ENCODE results near the gene SLX1A. TPM values are rescaled to one million over a fixed set of nuclear protein-coding genes. Genes with fewer than 3 reads are reported as not detected.
A peak's percentile ranks its signal among the peaks of the same experiment; 100 is the strongest.
"Not testable (repeated sequence)": the region's sequence is repeated elsewhere in the genome, so short reads cannot be mapped to it uniquely, and the experiment has no call there.

SLX1A gene
- total and polyA plus RNA-seq, 4 experiments from 2014 or later = 44.5 to 65.6 (median 59.1) TPM

DNA sequence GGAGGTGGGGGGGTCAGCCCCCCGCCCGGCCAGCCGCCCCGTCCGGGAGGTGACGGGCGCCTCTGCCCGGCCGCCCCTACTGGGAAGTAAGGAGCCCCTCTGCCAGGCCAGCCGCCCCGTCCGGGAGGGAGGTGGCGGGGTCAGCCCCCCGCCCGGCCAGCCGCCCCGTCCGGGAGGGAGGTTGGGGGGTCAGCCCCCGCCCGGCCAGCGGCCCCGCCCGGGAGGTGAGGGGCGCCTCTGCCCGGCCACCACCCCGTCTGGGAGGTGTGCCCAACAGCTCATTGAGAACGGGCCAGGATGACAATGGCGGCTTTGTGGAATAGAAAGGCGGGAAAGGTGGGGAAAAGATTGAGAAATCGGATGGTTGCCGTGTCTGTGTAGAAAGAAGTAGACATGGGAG lies 23.5 kb upstream of the SLX1A start:
- intact Hi-C loops (cut with micrococcal nuclease); H3K4me3 ChIP-seq (ENCODE audit: low read length in 2 of 2); H3K9me3 Mint-ChIP-seq; H3K36me3 ChIP-seq (ENCODE audit: insufficient read depth, low read length); H3K4me3 Mint-ChIP-seq; DNase-seq; CTCF ChIA-PET (ENCODE audit: partially characterized antibody); H3K27me3 Mint-ChIP-seq; H3K36me3 Mint-ChIP-seq; H3K9me3 ChIP-seq (ENCODE audit: control insufficient read depth in 1 of 2, low read length in 2 of 2); POLR2A ChIA-PET (ENCODE audit: partially characterized antibody); H3K27me3 ChIP-seq (ENCODE audit: insufficient read depth, low read length); H3K27ac ChIP-seq (ENCODE audit: low read depth, low read length); H3K27ac Mint-ChIP-seq: not testable (repeated sequence)
- H3K4me1 ChIP-seq (ENCODE audit: insufficient read depth, low read length) = peaks cover 11% of the 10 kb centered on the region
- H3K4me1 Mint-ChIP-seq = peaks cover 13 to 21% (median 17%) of the 10 kb centered on the region in 4 donors

DNA sequence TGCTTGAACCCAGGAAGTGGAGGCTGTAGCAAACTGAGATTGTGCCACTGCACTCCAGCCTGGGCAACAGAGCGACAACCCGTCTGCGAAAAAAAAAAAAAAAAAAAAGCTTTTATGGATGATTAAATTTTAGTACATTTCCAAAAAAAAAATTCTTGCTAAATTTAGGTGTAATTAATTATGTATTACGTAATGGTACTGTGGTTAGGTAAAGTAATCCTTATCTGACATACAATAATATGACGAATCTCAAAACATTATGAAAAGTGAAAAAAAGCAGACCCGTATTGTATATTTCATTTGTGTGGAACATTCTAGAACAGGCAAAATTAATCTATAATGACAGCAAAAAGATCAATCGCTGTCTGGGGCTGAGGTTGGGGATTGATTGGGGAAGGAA lies 20.6 kb upstream of the SLX1A start:
- Mint-ChIP-seq H3K4me3 (no peak overlapping the region), H3K27ac (no peak overlapping the region), H3K9me3 (no peaks in the 10 kb centered on the region), H3K4me1 (peaks cover 0 to 2% (median under 1%) of the 10 kb centered on the region in 4 donors), H3K36me3 (no peaks in the 10 kb centered on the region), H3K27me3 (no peaks in the 10 kb centered on the region)
- DNase-seq = no peak
- H3K9me3 ChIP-seq (ENCODE audit: control insufficient read depth in 1 of 2, low read length in 2 of 2) = no peaks in the 10 kb centered on the region
- H3K4me1 ChIP-seq (ENCODE audit: insufficient read depth, low read length) = no peaks in the 10 kb centered on the region
- no peak overlapping the region for H3K27ac ChIP-seq (ENCODE audit: low read depth, low read length)
- no peak overlapping the region for H3K4me3 ChIP-seq (ENCODE audit: low read length in 2 of 2)
- POLR2A ChIA-PET (ENCODE audit: partially characterized antibody) = no interaction called here
- H3K36me3 ChIP-seq (ENCODE audit: insufficient read depth, low read length) = no peaks in the 10 kb centered on the region
- CTCF ChIA-PET (ENCODE audit: partially characterized antibody) = no interaction called here
- no peaks in the 10 kb centered on the region for H3K27me3 ChIP-seq (ENCODE audit: insufficient read depth, low read length)
- intact Hi-C loops (cut with micrococcal nuclease) = no loop called here

DNA sequence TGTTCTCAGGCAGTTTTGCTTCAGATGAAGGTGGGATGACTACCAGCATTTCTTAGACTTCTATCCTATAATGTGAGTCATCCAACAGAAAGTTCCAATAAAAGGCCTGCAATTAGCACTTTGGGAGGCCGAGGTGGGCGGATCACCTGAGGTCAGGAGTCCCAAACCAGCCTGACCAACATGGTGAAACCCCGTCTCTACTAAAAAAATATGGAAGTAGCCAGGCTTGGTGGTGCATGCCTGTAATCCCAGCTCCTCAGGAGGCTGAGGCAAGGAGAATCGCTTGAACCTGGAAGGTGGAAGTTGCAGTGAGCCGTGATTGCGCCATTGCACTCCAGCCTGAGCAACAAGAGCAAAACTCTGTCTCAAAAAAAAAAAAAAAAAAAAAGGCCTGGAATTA lies 16.8 kb upstream of the SLX1A start:
- H3K4me1 ChIP-seq (ENCODE audit: insufficient read depth, low read length); H3K4me3 ChIP-seq (ENCODE audit: low read length in 2 of 2); H3K27ac ChIP-seq (ENCODE audit: low read depth, low read length); H3K36me3 Mint-ChIP-seq; H3K4me3 Mint-ChIP-seq; H3K27me3 ChIP-seq (ENCODE audit: insufficient read depth, low read length); H3K27me3 Mint-ChIP-seq; H3K36me3 ChIP-seq (ENCODE audit: insufficient read depth, low read length); H3K27ac Mint-ChIP-seq; H3K9me3 Mint-ChIP-seq; intact Hi-C loops (cut with micrococcal nuclease); DNase-seq; H3K9me3 ChIP-seq (ENCODE audit: control insufficient read depth in 1 of 2, low read length in 2 of 2); H3K4me1 Mint-ChIP-seq: not testable (repeated sequence)
- CTCF ChIA-PET (ENCODE audit: partially characterized antibody) = interaction anchor here (0.7 kb wide), 1 partner anchor 13 kb away, joined by 4 read pairs; no protein-coding TSS in a partner anchor
- POLR2A ChIA-PET (ENCODE audit: partially characterized antibody) = interaction anchor here (1.5 kb wide), 1 partner anchor 9 kb away, joined by 5 read pairs; no protein-coding TSS in a partner anchor

DNA sequence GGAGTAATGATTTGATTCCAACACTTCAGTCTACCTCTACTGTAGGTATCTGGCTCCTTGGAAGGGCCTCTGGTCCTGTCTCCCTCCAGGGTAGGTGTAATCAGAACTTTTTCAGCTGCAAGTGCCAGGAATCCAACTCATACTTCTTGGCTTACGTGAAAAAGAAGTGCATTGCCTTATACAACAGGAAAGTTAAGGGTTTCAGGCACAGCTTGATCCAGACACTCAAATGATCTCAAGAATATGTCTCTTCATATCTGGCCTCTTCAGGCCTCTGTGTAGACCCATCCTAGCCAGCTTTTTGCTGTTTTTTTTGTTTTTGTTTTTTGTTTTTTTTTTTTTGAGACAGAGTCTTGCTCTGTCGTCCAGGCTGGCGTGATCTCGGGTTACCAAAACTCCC lies 14.5 kb upstream of the SLX1A start:
- H3K4me1 Mint-ChIP-seq = peaks cover 5 to 24% (median 13%) of the 10 kb centered on the region in 4 donors
- no peaks in the 10 kb centered on the region for H3K9me3 ChIP-seq (ENCODE audit: control insufficient read depth in 1 of 2, low read length in 2 of 2)
- H3K4me3 ChIP-seq (ENCODE audit: low read length in 2 of 2) = no peak overlapping the region
- intact Hi-C loops (cut with micrococcal nuclease) = no loop called here
- no peak overlapping the region for H3K4me3 Mint-ChIP-seq
- POLR2A ChIA-PET (ENCODE audit: partially characterized antibody) = interaction anchor here (1.2 to 1.3 kb wide), 2 partner anchors 64 to 114 kb away, joined by 3 to 4 read pairs; partner anchors contain the start of gene ALDOA
- no peaks in the 10 kb centered on the region for H3K27me3 Mint-ChIP-seq
- no peak overlapping the region for H3K27ac ChIP-seq (ENCODE audit: low read depth, low read length)
- no peaks in the 10 kb centered on the region for H3K9me3 Mint-ChIP-seq
- peaks cover 3 to 5% of the 10 kb centered on the region in 2 donors for H3K36me3 Mint-ChIP-seq
- no peak overlapping the region for H3K27ac Mint-ChIP-seq
- no peak for DNase-seq
- H3K27me3 ChIP-seq (ENCODE audit: insufficient read depth, low read length) = no peaks in the 10 kb centered on the region
- peaks cover 11% of the 10 kb centered on the region for H3K4me1 ChIP-seq (ENCODE audit: insufficient read depth, low read length)
- peaks cover 1% of the 10 kb centered on the region for H3K36me3 ChIP-seq (ENCODE audit: insufficient read depth, low read length)
- CTCF ChIA-PET (ENCODE audit: partially characterized antibody) = interaction anchor here (2.3 kb wide), 1 partner anchor 36 kb away, joined by 9 read pairs; no protein-coding TSS in a partner anchor

DNA sequence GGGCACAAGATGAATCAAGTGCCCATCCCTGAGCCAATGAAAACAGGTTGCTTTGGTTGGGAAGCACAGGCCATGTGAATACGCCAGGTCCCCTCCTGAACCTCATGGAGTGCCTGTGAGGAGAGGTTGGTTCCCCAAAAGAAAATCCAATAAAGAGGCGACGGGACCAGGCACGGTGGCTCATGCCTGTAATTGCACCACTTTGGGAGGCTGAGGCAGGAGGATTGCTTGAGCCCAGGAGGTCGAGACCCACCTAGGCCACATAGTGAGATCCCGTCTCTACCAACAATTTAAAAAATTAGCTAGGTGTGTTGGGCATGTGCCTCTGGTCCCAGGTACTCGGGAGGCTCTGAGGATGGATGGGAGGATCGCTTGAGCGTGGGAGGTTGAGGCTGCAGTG lies 13.7 kb upstream of the SLX1A start:
- H3K36me3 Mint-ChIP-seq = peaks cover 11 to 13% of the 10 kb centered on the region in 2 donors
- peak overlapping the region in 1 of 7 donors; percentile 89 for H3K27ac Mint-ChIP-seq
- intact Hi-C loops (cut with micrococcal nuclease) = no loop called here
- CTCF ChIA-PET (ENCODE audit: partially characterized antibody) = interaction anchor here (0.7 to 2.3 kb wide), 3 partner anchors 37 to 448 kb away, joined by 3 to 9 read pairs (median 3); no protein-coding TSS in a partner anchor
- POLR2A ChIA-PET (ENCODE audit: partially characterized antibody) = interaction anchor here (0.6 to 1.3 kb wide), 4 partner anchors 57 to 806 kb away, joined by 3 to 4 read pairs (median 4); partner anchors contain the start of gene ALDOA
- Histone ChIP-seq H3K4me1 (ENCODE audit: insufficient read depth, low read length) (peaks cover 11% of the 10 kb centered on the region), H3K4me3 (ENCODE audit: low read length in 2 of 2) (no peak overlapping the region), H3K27ac (ENCODE audit: low read depth, low read length) (no peak overlapping the region), H3K9me3 (ENCODE audit: control insufficient read depth in 1 of 2, low read length in 2 of 2) (no peaks in the 10 kb centered on the region), H3K27me3 (ENCODE audit: insufficient read depth, low read length) (no peaks in the 10 kb centered on the region), H3K36me3 (ENCODE audit: insufficient read depth, low read length) (peaks cover 4% of the 10 kb centered on the region)
- H3K4me3 Mint-ChIP-seq = no peak overlapping the region
- no peak for DNase-seq
- no peaks in the 10 kb centered on the region for H3K27me3 Mint-ChIP-seq
- H3K9me3 Mint-ChIP-seq = no peaks in the 10 kb centered on the region
- H3K4me1 Mint-ChIP-seq = peaks cover 5 to 31% (median 15%) of the 10 kb centered on the region in 4 donors

DNA sequence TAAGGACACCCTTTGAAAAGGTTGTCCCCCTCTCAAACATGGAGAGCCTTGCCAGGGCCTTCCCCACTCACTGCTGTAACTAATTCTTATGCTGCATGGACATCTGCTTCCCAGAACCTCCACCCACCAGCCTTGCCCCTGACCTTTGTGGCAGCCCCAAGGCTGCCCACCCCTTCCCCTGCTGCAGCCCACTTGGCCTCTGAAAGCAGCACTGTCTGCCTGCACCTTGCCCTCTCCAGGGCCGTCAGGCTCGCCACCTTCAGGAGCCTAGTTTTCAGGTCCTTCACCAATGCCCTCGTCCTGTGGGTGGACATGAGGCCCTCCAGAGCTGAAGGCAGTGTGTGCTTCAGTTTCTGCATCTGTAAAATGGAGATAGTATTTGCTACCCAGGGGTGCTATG lies 12.9 kb upstream of the SLX1A start:
- ChIA-PET CTCF (ENCODE audit: partially characterized antibody) (interaction anchor here (0.9 to 2.3 kb wide), 2 partner anchors 38 to 88 kb away, joined by 3 to 9 read pairs; no protein-coding TSS in a partner anchor), POLR2A (ENCODE audit: partially characterized antibody) (interaction anchor here (1.1 kb wide), 1 partner anchor 57 kb away, joined by 4 read pairs; no protein-coding TSS in a partner anchor)
- intact Hi-C loops (cut with micrococcal nuclease) = no loop called here
- no peaks in the 10 kb centered on the region for H3K27me3 ChIP-seq (ENCODE audit: insufficient read depth, low read length)
- Mint-ChIP-seq H3K9me3 (no peaks in the 10 kb centered on the region), H3K36me3 (peaks cover 15 to 16% of the 10 kb centered on the region in 2 donors), H3K27ac (peak overlapping the region in 5 of 7 donors; percentile 55 to 79 (median 74)), H3K27me3 (no peaks in the 10 kb centered on the region), H3K4me1 (peaks cover 5 to 35% (median 15%) of the 10 kb centered on the region in 4 donors), H3K4me3 (peak overlapping the region in 2 of 8 donors; percentile 52 to 61)
- H3K36me3 ChIP-seq (ENCODE audit: insufficient read depth, low read length) = peaks cover 11% of the 10 kb centered on the region
- peaks cover 15% of the 10 kb centered on the region for H3K4me1 ChIP-seq (ENCODE audit: insufficient read depth, low read length)
- no peak for DNase-seq
- no peaks in the 10 kb centered on the region for H3K9me3 ChIP-seq (ENCODE audit: control insufficient read depth in 1 of 2, low read length in 2 of 2)
- H3K4me3 ChIP-seq (ENCODE audit: low read length in 2 of 2) = no peak overlapping the region
- no peak overlapping the region for H3K27ac ChIP-seq (ENCODE audit: low read depth, low read length)

DNA sequence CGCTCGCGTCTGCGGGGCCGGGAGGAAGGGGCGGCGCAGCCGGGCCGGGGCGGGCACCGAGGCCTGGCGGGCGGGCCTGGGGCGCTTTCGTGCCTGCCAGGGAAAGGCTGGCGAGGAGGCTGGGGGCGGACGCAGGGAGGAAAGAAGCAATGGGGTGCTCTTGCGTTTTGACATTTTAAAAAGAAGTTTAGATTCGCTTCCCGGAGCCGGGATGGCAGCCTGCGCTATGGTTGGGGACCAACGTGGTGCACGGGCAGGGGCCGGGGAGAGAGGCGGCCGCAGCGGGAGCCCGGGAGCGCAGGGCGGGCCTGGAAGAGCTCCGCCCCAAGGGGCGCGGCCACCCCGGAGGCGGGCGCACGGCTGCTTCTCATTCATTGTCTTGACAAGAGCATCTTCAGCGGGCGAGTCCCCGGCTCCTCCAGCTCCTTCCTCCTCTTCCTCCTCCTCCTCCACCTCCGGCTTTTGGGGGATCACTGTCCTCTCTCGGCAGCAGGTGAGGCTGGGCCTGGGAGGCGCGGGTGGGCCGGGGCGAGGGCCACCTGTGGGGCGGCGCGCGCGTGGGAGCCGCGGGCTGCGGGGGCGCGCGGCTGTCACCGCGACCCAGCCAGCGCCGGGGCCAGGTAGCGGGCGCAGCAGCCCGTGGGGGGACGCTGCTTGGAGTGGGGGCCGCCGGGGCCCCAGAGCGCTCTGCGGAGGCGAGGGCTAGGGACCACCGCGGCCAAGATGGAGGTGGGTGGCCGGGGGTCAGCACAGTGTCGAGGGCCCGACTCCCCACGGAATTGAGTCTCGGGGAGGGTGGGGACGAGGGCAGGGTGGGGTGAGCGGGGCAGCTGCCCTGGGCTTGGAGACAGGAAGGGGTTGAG lies 10.2 kb upstream of the SLX1A start, which contains the start of gene CORO1A:
TSS of gene CORO1A (plus strand) at position 370 of the 863 bp plus-strand sequence. CDS start 1,608 bp downstream, outside the sequence.
- Histone ChIP-seq H3K36me3 (ENCODE audit: insufficient read depth, low read length) (peaks cover 31% of the 10 kb centered on the region), H3K27ac (ENCODE audit: low read depth, low read length) (peak within 1 kb of the TSS; percentile 77), H3K9me3 (ENCODE audit: control insufficient read depth in 1 of 2, low read length in 2 of 2) (no peaks in the 10 kb centered on the region), H3K27me3 (ENCODE audit: insufficient read depth, low read length) (no peaks in the 10 kb centered on the region), H3K4me3 (ENCODE audit: low read length in 2 of 2) (peak within 1 kb of the TSS; percentile 91 to 93), H3K4me1 (ENCODE audit: insufficient read depth, low read length) (peaks cover 40% of the 10 kb centered on the region)
- peak within 1 kb of the TSS; percentile 96 to 99 (median 97) for H3K27ac Mint-ChIP-seq
- peaks cover 15 to 59% (median 29%) of the 10 kb centered on the region in 4 donors for H3K4me1 Mint-ChIP-seq
- intact Hi-C loops (cut with micrococcal nuclease) = no loop called here
- POLR2A ChIA-PET (ENCODE audit: partially characterized antibody) = interaction anchor here (0.6 to 7.6 kb wide), 36 partner anchors 9 to 691 kb away, joined by 3 to 292 read pairs (median 6); partner anchors contain the start of genes ALDOA, DCTPP1, FBRS and GDPD3
- H3K9me3 Mint-ChIP-seq = no peaks in the 10 kb centered on the region
- CTCF ChIA-PET (ENCODE audit: partially characterized antibody) = interaction anchor here (1.0 to 5.9 kb wide), 4 partner anchors 26 to 246 kb away, joined by 3 to 59 read pairs (median 5); partner anchors contain the start of genes DCTPP1 and TBX6
- no peaks in the 10 kb centered on the region for H3K27me3 Mint-ChIP-seq
- peaks cover 29 to 36% of the 10 kb centered on the region in 2 donors for H3K36me3 Mint-ChIP-seq
- peak; percentile 80 to 87 (median 84) for DNase-seq
- H3K4me3 Mint-ChIP-seq = peak within 1 kb of the TSS; percentile 94 to 99 (median 98)

All from CD4-positive, alpha-beta memory T cell (primary cell).